Activated CD4-positive, CD25-positive, alpha-beta regulatory T cell (primary cell): Measurements from ENCODE around the gene SAC3D1.
A peak's percentile ranks its signal among the peaks of the same experiment; 100 is the strongest.

Experiments
- DNase-seq, 4 experiments: peaks; one replicate each; lab custom pipeline; 2025; lab: John Stamatoyannopoulos, UW

SAC3D1 gene

DNA sequence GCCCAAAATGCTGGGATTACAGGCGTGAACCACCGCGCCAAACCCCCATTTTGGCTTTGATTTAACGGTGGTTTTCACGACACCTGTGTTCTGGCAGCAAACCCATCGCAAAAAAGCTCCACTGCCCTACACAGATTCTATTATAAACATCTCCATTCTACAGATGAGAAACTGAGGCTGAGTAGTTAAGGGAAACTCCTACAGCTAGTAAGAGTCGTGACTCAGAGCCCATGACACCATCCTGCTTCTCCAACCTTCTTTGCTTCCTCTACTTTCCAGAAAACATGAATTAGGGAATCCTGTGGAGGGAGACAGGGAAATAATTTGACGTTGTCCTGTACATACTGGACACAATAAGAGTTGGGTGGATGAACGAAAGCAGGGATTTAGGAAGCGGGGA lies 14.2 kb upstream of the SAC3D1 start:
- no peak for DNase-seq

DNA sequence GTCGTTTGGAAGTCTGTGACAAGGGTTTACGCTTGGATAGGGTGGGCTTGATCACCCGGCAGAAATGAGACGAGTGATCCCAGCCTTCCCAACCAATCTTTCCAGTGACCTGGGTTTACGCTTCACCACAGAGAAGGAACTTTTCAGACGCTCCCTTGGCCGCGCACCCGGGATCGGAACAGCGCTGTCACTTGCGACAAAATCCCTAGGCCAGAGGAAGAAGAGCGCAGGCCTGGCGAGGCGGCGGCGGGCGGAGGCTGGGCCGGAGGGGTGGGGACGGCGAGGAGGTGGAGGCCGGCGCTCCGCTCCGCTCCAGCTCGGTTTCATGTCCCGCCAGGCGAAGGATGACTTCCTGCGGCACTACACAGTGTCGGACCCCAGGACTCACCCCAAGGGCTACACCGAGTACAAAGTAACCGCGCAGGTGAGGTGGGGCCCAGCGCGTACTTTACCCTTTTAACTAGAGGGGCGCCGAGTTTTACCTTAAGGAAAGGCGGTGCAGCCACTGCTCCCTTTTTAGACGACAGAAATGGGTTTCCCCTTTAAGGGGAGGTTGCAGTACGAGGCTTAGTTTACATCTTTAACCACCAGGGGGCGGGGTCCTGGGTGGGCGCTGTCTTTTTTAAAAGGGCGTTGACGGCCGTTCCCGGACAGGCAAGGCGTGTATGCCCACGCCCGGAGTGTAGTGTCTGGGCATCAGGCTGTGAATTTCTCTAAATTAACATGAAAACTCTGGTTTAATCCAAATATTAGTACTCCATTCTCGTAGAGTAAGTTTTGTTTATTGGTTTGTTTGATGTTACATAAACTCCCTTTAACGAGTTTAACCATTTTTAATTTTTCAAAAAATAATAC lies 13.6 kb upstream of the SAC3D1 start, which contains the start of gene SNX15:
Gene SNX15 (plus strand): TSS at position 227 of the 855 bp plus-strand sequence. CDS start 99 bp downstream, at position 326.
- peak; percentile 71 to 83 (median 81) for DNase-seq

DNA sequence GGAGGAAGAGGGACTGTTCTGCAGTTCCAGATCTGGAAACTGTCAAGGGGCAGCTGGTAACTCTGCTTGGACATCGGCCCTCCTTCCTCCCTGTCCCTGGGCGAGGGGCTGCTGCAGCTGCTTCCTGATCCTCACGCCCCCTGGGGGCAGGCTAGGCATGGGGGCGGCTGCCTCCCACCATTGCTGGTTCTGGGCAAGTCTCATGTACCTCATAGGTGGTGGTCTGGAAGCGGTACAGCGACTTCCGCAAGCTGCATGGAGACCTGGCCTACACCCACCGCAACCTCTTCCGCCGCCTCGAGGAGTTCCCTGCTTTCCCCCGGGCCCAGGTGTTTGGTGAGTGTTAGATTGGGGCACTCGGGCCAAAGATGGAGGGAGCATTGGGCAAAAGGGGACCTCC lies 8.8 kb upstream of the SAC3D1 start:
- no peak for DNase-seq

DNA sequence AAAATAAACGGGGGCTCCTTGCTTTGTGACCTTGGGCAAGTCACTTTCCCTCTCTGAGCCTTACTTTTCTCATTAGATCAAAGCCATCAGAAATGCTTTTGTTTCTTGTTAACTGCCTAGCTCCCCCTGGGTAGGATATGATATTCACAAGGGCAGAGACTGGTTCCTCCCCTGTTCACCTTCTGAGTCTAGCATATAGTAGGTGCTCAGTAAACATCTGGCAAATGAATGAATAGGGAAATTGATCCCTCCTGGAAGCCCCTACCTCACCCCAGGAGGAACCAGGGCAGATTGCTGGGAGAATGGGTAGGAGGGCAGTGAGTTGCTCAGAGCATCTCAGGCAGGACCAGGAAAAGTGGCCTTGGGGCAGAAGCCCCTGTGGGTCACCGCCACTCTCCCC lies 6.6 kb upstream of the SAC3D1 start:
- no peak for DNase-seq

DNA sequence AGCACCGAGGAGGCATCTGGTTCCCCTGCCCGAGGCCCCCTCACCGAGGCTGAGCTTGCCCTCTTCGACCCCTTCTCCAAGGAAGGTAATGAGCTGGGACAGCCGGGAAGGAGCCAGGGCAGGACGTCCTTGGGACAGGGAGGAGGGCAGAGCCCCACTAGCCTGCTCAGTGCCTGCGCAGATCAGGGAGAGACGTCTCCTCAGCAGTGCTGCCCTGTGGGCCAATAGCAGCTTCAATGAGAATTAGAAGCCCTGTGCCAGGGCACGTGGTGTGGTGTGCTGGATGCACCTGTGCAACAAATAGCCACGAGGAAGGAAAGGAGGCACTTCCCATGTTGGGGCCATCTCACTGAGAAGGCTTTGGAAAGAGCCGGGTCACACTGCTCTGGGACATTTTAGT lies 5.4 kb upstream of the SAC3D1 start:
- DNase-seq, result no peak

DNA sequence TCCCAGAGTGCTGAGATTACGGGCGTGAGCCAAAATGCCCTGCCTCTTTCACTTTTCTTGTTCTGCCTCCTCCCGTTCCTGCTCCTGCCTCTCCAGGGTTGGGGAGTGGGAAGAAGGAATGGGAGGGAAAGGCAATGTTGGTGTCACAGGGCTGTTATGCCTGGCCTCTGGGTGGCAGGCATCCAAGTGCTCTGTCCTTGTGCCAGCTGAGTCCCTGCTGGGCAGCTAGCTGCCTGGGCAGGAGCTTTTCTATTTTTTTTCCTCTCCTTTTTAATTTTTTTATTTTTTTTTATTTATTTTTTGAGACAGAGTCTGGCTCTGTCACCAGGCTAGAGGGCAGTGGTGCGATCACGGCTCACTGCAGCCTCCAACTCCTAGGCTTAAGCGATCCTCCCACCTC lies 4.1 kb upstream of the SAC3D1 start:
- no peak for DNase-seq

DNA sequence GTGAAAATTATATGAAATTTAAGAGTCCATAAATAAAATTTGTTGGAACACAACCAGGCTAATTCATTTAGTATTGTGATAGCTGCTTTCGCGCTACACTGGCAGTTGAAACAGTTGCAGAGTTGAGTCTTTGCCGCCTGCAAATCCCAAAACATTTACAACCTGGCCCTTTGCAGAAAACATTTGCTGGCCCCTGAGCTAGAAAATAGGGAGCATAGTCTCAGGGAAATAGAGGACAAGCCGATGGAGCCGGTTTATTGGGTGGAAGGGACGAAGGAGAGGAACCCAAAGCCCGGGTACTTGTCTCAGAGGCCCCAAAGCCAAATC lies 527 bp upstream of the SAC3D1 start:
- no peak for DNase-seq

DNA sequence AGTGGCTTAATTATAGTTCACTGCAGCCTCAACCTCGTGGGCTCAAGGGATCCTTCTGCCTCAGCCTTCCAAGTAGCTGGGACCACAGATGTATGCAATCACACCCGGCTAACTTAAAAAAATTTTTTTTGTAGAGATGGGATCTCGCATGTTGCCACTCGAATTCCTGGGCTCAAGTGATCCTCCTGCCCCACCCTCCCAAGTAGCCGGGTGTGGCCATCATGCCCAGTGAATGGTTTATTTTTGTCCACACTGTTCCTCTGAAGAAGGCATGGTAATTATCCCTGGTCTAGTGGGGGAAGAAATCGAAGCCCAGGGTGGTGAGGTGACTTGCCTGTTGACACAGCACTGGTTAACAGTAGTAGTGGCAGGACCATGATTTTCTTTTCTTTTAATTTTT lies 1.9 kb downstream of the SAC3D1 start:
- DNase-seq, result no peak

DNA sequence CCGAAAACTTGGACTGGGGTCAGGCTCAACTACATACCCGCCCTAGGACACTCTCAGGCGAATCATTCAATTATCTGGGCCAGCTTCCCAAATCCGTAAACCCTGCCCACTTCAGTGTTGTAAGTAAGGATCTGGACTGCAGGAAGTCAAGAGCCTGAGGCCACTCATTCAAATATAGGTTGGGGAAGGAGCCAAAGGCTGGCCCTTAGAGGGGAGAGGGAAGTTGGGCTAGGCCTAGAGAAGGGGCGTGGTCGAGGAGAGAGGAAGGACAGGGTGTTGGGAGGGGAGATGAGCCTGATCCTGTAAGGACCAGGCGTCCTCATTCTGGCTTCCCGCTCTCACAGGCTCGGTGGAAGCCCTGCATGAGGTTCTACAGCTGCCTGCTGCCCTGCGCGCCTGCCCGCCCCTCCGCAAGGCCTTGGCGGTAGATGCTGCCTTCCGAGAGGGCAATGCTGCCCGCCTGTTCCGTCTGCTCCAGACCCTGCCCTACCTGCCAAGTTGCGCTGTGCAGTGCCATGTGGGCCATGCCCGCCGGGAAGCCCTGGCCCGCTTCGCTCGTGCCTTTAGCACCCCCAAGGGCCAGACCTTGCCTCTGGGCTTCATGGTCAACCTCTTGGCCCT lies 3.0 kb downstream of the SAC3D1 start:
- no peak for DNase-seq

DNA sequence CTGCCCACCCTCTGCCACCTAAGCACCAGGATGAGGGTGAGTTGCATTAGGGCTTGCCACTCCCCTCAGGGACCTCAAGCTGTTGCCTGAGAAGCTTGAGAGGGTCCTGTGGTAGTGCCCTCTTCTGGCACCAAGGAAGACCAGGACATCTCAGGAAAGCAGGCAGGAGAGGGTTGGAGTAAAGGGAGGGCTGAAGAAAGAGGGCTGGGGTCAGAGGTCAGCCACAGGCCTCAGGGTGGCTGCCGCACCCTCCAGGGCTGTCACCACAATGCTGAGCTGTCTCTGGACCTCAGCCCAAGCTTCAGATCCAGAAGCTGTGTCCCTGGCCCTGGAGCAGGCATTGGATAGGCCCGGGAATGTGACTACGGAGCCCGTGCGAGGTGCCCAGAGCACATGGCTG lies 4.1 kb downstream of the SAC3D1 start:
- no peak for DNase-seq

DNA sequence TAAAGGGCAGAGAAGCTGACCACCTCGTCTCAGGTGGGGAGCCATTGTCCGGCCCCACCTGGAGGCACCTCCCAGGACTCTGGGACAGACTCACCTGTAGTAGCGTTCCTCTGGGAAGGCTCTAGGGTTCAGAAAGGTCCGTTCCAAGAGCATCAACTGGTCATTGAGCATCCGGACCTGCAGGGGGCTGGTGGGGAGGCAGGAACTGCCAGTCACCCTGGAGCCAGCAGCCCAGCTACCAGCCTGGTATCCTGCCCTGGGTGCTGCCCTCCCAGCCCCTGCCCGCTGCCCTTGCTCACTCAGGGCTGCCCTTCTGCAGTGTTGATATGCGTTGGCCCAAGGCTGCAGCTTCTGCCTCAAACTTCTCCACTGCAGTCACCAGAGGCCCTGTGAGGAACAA lies 4.7 kb downstream of the SAC3D1 start:
- DNase-seq, result no peak

DNA sequence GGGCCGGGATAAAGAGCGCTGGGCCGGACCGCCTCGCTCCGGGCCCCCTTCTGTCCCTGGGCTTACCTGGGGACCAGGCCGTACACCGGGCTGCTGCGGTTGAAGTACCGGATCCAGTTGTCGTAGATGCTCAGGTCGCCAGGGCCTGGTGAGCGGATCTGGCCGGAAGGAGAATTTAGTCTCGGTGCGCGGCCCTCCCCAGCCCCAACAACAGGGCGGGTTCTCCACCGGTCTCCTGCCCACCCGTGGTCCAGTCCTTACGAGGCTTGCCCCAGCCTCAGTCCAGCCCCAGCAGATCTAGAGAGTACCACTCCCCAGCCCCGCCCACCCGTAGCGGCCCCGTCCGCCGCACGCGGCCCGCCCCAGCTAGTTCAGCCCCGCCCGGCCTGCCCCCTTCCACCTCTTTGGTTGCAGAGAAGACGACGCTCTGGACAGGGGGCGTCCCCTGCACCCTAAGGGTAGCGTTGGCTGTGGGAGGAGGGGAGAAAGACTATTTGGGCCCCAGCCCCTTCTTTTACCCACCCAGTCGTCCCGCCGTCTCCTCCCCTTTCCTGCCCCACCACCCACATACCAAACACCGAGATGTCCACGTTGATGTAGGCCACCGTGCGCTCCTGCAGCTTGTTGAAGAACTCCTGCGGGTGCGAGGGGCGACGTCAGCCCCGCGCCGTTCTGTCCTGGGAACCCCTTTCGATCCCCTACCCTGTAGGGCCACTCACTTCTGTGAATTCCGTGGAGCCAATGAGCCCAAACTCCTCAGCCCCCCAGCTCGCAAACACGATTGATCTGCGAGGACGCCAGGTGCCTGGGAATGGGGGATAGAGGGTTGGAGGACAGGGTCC lies 6.8 kb downstream of the SAC3D1 start:
- DNase-seq, result peak in 1 of 4 experiments; percentile 18

DNA sequence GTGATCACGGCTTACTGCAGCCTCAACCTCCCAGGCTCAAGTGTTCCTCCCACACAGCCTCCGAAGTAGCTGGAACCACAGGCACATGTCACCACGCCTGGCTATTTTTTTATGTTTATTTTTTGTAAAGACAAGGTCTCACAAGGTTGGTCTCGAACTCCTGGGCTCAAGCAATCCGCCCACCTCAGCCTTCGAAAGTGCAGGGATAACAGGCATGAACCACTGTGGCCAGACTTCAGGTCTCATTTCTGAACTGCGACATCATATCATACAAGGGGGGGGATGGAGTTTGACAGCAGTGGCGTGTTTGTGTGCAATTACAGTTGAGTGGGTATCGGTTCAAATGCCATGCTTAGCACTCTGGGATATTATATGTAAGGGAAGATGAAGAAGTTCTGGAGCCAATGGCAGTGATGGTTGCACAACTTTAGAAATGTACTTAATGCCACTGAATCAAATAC lies 10.4 kb downstream of the SAC3D1 start:
- DNase-seq, result no peak

DNA sequence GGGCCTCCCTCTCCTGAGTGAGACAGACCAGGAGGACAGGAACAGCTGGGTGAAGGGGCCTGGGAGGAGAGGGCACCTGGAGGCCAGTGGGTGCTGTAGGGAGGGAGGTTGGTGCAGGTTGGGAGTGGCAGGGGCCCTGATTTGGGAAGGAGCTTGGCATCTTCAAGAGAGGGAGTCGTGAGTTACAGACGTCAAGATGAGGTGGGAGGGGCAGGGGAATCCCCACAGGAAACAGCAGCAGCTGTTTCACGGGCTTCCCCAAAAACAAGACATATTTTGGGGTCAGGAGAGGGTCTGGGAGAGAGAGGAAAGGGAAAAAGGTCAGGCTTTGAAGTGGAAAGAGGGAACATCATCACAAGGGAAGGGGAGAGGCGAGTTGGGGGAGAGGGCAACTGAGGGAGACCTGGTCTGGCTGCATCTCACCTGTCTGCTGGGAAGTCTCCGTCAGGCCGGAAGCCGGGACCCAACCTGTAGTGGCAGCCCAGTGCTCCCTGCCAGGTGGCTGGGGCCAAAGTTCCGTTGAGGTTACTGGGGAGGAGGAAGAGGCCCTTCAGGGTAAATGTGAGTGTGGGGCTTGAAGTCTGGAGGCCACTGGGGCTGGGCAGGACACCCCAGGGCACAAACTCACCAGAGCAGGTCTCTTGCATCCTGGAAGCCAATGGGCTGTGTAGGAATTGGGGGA lies 13.0 kb downstream of the SAC3D1 start:
- DNase-seq, result peak in 1 of 4 experiments; percentile 17

DNA sequence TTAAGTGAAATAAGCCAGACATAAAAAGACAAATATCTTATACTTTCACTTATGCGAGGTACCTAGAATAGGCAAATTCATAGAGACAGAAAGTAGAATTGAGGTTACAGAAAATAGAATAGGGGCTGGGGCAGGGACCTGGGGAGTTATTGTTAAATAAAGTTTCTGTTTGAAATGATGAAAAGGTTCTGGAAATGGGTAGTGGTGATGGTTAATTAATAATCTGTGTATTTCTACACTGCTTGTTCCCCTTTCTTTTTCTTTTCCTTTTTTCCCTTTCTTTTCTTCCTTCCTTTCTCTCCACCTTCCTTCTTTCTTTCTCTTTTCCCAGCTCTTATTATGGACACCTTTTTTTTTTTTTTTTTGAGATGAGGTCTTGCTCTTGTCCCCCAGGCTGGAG lies 14.5 kb downstream of the SAC3D1 start:
- DNase-seq, result no peak

DNA sequence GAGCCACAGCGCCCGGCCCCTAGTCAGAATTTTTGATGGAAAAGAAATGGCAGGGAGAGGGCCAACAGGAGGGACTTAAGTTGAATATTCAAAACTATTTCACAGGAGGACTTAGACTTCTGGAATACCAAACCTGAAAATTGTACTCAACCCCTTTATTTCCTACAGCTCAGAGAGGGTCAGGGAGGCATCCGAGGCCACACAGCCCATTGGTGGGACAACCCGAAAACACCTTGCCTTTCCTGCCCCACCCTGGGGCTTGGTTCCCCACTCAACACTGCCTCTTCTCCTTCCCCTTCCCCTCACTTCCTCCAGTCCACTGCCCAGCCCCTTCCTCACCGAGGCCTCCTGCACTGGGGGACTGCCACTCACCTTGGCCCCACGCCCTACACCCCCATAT lies 16.0 kb downstream of the SAC3D1 start:
- no peak for DNase-seq

DNA sequence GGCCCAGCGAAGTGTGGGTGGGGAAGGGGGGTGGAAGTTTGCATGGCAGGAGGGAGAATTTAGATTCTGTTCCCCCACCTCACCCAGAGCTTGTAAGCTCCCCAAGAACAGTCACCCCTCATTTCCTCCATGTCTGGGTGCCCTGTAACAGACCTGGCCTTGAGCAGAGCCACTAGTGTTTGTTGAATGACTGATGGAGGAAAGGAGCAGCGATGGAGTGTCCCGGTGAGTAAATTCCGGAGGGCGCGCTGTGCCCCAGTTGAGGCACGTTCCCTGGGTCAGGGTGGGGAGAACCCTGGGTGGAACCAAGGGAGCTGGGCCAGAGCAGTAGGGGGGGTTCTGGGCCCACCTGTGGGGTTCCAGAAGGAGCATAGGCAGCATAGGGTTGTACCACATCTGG lies 16.5 kb downstream of the SAC3D1 start:
- DNase-seq, result no peak

DNA sequence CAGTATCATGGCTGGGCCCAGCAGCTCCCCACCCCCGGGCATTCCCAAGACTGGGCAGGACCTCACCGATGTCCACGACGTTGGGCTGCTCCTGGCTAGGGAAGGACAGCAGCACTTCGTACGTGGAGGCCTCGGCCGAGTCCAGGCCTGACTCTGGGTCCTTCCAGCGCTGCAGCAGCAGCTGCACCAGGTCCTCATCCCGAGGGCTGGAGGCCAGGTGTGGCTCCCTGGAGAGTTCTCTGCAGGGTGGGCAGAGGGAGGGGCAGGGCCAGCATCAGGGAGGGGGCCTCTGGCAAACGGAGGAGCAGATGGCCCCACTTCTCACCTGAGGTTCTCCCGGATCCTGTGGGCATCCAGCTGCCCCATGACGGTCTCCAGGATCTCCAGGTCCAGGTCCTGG lies 17.0 kb downstream of the SAC3D1 start:
- no peak for DNase-seq

DNA sequence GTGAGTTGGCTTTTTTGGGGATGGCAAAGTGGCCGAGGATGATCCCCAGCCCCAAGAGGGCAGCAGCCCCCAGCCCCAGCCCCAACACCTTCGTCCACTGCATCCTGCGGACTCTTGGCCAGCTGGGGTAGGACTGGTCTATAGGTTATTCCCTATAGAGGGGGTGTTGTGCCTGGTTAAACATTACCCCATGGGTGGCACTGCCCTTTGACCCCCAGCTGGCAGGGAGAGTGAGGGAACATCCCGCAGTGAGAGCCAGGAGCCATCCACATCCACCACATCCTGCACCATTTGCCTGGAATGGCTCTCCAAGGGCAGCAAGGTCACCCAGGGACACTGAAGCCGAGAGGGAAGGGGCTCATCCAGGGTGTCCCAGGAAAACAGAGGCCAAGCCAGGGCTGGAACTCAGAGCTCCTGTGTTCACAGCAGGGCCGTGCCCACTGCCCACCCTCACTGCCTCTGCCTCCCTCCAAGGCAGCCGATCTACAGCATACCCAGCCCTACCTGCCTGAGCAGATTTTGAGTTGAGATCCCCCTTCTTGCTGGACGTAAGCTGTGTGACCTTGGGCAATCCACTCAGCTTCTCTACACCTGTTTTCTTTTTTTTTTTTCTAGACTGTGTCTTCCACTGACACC lies 17.5 kb downstream of the SAC3D1 start, which contains the start of gene NAALADL1:
Gene NAALADL1 (minus strand): TSS at position 135 of the 636 bp plus-strand sequence. CDS start 32 bp downstream, at position 103.
- no peak for DNase-seq

DNA sequence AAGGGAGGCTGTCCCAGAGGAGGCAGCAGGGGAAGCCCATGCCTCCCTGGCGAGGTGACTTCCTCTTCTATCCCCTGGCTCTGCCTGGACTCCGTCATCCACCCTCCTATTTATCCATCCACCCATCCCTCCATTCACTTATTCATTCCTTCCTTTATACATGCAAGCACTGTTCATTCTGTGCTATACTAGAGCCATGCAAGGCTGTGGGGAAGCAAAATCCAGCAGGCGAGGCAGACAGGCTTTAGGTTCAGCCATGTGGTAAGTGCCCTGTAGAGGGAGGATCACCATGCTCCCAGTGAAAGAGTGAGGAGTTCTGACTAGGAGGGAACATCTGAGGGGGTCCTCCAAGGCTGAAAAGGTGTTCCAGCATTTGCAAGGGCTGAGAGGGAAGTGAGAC lies 18.5 kb downstream of the SAC3D1 start:
- no peak for DNase-seq
